CD4-positive, alpha-beta T cell treated with Interleukin-17A for 1 hour (primary cell): ENCODE measurements around the gene DGUOK.
A peak's percentile ranks its signal among the peaks of the same experiment; 100 is the strongest.
"Not testable (repeated sequence)": the region's sequence is repeated elsewhere in the genome, so short reads cannot be mapped to it uniquely, and the experiment has no call there.

Experiments used
- DNase-seq: peaks from one replicate; pipeline ENCODE4 v3.0.0-alpha.2; 2020

The DGUOK gene

GRCh38 chr2:73926493-73927327, at the start of gene DGUOK:
DGUOK (plus strand) TSS chr2:73926880; CDS start chr2:73926911, 31 bp downstream.
- peak; percentile 99 for DNase-seq

DNA sequence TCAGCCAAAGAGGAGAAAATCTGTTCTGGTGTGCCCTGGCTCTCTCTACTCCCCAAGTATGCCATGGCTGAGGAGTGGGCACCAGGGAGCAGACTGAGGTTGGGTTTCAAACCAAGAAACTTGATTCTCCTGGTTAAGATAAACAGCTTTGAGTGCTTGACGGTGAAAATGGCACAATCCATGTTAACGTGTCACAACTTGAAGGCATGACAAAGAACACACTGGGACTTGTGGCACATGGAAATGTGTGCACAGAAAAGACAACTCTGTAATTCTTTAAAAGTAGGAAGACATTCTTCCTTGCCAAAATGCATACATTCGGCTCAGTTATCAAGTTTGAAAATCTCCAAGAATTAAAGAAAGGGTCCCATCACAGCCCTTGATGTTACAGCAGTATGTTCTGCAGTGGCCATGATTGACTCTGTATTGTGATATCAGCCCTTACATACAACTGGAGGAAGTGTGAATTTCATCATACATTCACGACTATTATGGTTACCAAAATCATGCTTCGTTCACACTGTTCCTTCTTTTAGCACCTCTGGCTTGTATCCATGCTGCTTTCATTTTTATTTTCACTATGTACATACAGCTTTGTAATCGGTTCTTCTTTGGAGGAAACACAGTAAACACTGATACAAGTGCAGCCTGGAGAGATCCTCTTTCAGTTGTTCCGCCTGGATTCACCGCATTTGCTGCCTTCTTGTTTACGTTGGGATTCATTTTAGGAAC, 49.4 kb upstream of the DGUOK start:
- DNase-seq = no peak

DNA sequence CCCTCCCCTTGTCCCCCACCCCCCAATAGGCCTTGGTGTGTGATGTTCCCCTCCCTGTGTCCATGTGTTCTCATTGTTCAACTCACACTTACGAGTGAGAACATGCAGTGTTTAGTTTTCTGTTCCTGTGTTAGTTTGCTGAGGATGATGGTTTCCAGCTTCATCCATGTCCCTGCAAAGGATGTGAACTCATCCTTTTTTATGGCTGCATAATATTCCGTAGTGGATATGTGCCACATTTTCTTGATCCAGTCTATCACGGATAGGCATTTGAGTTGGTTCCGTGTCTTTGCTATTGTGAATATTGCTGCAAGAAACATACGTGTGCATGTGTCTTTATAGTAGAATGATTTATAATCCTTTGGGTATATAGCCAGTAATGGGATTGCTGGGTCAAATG, 48.7 kb upstream of the DGUOK start:
- not testable (repeated sequence) for DNase-seq

DNA sequence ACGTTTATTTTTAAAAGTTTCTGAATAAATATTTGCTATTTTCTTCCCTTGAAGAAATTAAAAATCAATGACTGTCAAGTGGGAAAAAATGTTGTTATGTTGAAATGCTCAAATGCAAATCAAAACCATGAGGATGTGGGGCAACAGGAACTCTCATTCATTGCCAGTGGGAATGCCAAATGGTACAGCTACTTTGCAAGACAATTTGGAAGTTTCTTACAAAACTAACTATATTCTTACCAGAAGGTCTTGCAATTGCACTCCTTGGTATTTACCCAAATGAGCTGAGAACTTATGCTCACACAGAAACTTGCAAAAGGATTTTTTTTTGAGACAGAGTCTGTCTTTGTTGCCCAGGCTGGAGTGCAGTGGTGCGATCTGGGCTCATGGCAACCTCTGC, 41.3 kb upstream of the DGUOK start:
- no peak for DNase-seq

DNA sequence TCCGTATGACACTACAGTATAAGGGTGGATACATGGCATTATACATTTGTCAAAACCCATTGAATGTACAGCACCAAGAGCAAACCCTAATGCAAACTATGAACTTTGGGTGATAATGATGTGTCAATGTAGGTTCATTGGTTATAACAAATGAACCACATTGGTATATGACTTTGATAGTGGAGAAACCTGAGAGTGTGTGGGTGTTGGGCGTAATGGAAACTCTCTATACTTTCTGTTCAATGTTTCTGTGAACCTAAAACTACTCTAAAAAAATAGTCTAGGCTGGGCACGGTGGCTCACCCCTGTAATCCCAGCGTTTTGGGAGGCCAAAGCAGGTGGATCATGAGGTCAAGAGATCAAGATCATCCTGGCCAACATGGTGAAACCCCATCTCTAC, 40.3 kb upstream of the DGUOK start:
- no peak for DNase-seq

- DNase-seq = not testable (repeated sequence)
These were observed 38.9 kb upstream of the DGUOK start for GRCh38 chr2:73887596-73888353.

DNA sequence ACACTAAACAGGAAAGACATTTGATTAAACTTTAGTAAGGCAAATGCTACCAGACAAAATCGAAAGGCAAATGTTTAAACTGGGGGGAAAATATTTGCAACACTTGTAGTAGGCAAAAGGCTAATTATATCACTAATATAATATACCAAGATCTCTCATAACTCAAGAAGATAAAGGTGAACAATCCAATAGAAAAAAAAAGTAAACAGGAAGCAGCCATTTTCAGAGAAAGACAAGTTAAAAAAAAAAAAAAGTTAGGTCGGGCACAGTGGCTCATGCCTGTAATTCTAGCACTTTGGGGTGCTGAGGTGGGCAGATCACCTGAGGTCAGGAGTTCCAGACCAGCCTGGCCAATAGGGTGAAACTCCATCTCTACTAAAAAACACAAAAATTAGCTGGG, 38.3 kb upstream of the DGUOK start:
- DNase-seq = no peak

- no peak for DNase-seq
These were observed 37.5 kb upstream of the DGUOK start for GRCh38 chr2:73889206-73889605.

- no peak for DNase-seq
These were observed 36.2 kb upstream of the DGUOK start for GRCh38 chr2:73890301-73891092.

- no peak for DNase-seq
These were observed 35.3 kb upstream of the DGUOK start for GRCh38 chr2:73891276-73891901.

DNA sequence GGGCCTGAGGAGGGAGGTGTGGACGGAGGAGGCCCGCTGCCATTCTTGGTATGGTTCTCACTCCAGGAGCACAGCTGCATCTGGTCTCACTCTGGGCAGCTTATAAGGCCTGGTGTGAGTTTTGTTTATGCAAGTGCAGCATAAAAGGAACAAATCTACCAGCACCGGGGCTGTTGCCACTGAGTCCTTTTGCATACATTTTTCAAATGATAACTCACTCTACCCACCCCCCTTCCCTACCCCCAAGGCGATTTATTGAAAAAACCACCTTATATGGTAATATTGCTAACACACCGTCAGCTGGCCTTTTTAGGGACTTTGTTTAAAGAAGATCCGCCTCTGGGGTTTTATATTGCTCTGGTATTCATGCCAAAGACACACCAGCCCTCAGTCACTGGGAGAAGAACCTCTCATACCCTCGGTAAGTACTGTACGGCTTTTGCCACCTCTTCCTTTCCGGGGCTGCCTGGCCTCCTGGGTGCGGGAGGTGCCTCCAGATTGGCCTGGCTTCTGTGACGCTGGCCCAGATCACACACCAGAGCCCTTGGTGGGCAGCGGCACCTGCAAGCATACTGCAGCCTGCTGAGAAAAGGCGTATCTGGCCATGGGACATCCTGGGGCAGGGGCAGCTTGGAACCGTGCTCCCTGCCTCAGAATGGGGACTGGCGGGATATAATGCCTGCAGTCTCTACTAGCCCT, 33.9 kb upstream of the DGUOK start, which contains the start of gene ACTG2:
Gene ACTG2, plus strand, starts transcription at position 378 of the 699 bp plus-strand sequence. CDS start 8,304 bp downstream, outside the sequence.
- no peak for DNase-seq

DNA sequence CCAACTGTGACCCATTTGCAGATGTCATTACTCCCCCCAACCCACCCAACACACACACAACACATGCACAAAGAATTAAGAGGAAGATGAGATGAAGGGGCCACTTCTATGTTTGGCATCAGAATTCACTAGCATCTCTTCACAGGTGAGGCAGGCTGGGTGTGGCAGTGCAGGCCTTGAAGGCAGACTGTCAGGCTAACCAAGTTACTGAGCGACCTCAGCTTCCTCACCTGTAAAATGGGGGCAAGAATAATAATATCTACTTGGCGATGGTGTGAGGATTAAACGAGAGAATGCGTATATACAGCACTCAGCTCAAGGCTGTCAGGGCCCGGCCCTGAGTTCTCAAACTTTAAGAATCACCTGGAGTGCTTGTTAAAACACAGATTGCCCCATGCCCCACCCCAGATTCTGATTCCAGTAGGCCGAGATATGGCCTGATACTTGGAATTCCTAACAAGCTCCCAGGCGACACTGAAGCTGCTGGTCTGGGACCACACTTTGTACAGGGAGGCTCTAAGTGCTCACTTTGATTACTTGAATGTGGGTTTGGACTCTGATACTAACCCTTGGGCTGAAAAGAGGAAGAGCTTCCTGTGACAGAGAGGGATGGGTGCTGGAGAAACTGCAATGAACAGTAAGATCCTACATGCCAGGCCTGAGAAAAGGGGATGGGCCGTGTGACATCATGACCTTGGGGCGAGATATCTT, 32.8 kb upstream of the DGUOK start:
- DNase-seq = no peak

- DNase-seq = no peak
These were observed 32.2 kb upstream of the DGUOK start for GRCh38 chr2:73894475-73894850.

DNA sequence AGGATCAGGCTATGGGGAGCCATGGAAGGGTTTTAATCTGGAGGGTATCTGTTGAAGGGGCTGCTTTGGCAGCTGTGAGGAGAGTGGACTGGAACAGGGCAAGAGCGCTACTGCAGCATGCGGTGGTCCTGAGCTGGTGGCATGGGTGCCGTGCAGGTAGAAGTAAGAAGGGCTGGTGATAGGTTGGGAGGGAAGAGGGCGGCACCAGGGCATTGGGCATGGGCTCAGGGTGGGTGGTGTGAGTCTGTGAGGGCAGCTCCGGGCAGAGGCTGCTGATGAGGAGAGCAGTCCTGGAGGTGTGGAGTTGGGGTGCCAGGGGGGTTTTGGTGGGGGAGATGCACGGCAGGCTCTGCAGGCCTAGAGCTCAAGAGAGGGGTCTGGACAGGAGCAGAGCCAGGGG, 31.8 kb upstream of the DGUOK start:
- DNase-seq = no peak

DNA sequence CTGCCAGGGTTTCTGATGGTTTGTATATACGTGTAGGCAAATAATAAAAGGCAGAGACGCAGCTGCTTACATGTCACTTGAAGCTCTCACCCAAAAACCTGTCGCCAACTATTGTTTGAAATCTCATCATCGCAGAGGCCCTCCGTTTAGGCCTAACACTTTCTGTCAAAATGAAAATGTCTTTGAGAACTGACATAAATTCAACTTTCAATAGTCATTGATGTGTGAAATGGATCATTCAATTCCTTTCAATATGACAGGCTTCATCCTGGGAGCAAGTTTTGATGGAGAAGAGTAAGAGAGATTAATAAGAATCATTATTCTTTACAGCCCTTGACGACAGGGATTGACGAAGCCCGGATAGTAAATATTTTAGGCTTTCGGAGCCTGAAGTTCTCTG, 31.2 kb upstream of the DGUOK start:
- DNase-seq = no peak

DNA sequence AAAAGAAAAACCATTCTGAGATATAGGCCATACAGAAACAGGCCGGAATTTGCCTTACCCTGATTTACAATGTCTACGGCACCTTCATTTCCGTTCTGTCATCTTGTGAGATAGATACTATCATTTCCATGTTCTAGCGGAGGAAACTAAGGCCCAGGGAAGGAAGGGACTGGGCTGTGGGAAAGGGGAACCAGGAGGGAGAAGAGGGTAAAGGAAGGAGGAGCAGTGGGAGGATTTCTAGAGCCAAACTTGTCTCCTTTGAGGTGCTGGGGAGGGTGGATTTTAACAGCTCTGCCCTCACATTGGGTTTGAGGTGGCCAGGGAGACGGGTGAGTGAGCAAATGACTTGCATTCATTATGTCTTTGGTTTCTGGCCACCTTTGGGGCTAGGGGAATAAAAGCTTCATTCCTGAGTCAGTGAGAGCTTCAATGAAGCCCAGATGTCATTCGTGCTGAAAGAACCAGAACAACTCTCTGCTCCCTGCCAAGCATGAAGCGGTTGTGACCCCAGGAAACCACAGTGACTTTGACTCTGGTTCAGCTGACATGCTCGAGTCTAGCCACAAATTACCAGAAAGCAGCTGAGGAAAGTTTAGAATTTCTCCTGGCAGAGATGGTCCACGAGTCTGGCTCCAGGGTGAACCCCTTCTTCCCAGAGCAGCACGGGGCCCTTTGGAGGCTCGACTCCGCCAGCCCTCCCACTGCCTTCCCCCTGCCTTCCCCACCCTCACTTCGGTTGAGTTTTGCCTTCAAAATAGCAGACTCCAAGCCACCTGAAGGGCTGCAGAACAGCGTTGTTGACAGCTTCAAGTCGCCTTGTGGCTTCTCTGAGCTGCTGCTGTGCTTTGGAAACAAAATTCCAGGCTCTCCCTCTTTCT, 30.1 kb upstream of the DGUOK start:
- peak; percentile 25 for DNase-seq

GRCh38 chr2:73897240-73897583, 29.5 kb upstream of the DGUOK start:
- no peak for DNase-seq

- DNase-seq = no peak
These were observed 28.7 kb upstream of the DGUOK start for GRCh38 chr2:73897934-73898333.

- no peak for DNase-seq
These were observed 26.8 kb upstream of the DGUOK start for GRCh38 chr2:73899801-73900336.

DNA sequence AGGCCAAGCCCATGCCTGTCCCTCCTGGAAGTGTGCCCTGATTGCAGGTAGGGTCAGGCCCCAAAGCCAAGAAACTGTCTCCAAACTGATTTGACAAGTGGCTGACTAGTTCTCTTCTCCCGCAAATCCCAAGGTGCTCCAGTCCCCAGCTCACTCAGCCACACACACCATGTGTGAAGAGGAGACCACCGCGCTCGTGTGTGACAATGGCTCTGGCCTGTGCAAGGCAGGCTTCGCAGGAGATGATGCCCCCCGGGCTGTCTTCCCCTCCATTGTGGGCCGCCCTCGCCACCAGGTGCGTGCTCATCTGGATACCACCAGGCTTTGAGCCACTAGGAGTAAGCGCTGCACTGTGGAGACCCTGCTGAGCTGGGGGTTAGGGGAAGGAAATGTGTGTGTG, 25.5 kb upstream of the DGUOK start:
- no peak for DNase-seq
